HL-60 (cell line): ENCODE measurements around the gene HASPIN.

ENCODE experiments used
- DNase-seq, 2 experiments: peaks; one replicate each; pipeline ENCODE4 v3.0.0-alpha.2; 2010 to 2020; ENCODE audit warnings: low read depth in 1 of 2, low spot score in 1 of 2
- H3K27ac ChIP-seq: fragments of 250-450 bp; sonication (Bioruptor Pico); replicated peaks from 2 replicates; pipeline ENCODE4 v1.5.1; 2020; ENCODE audit warnings: mild to moderate bottlenecking, moderate library complexity
- H3K27me3 ChIP-seq: fragments of 250-450 bp; sonication (Bioruptor Pico); 2 replicates; pipeline ENCODE4 v1.5.1; 2021; ENCODE audit warnings: mild to moderate bottlenecking, moderate library complexity; ENCODE audit not compliant: insufficient read depth, poor library complexity, severe bottlenecking
- H3K4me3 ChIP-seq: replicated peaks from 2 replicates; pipeline ENCODE4 v1.5.1; 2011; ENCODE audit warnings: mild to moderate bottlenecking, control low read depth, low read length; ENCODE audit not compliant: insufficient read depth
- GABPA ChIP-seq: IDR thresholded peaks from 2 replicates; pipeline ENCODE4 v1.6.1; 2012; ENCODE audit warnings: low read depth
- POLR2AphosphoS5 ChIP-seq: IDR thresholded peaks from 2 replicates; pipeline ENCODE4 v1.6.1; 2012; ENCODE audit warnings: low read depth
- SPI1 ChIP-seq: IDR thresholded peaks from 2 replicates; pipeline ENCODE4 v1.6.1; 2012; ENCODE audit warnings: low read depth, mild to moderate bottlenecking, borderline replicate concordance
- TF ChIP-seq, protein P1 (sequence below): IDR thresholded peaks from 2 replicates; pipeline ENCODE4 v1.6.1; 2012; ENCODE audit warnings: low read depth; ENCODE audit not compliant: insufficient replicate concordance
- TF ChIP-seq, protein P2 (sequence below): IDR thresholded peaks from one replicate; pipeline ENCODE4 v1.5.1; 2011; ENCODE audit warnings: low read length, control low read depth, inconsistent platforms; ENCODE audit not compliant: insufficient read depth

HASPIN gene

DNA sequence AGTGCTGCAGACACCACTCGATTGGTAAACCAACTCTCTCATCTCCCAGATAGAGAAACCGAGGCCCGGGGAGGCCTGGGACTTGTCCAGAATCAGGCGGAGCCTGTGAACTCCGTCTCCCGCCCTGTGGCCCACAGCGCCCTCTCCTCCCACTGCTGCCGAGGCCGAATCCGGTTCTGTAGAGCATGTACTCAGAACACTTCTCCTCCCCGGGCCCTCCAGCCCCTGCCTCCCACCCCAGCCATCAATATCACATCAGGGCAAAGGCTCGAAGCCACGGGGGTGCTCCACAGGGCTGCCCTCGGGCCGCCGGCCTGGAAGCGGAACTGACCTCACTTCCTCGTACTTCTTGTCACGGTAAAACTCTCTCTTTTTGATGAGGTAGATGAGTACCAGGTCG, 42.1 kb upstream of the HASPIN start:
- no peak overlapping the region for H3K27ac ChIP-seq
- DNase-seq = peak in 1 of 2 experiments; percentile 8
- H3K27me3 ChIP-seq = no peaks in the 10 kb centered on the region
- TF ChIP-seq GABPA (no peak), SPI1 (no peak), POLR2AphosphoS5 (no peak)
- TF ChIP-seq, protein P1, sequence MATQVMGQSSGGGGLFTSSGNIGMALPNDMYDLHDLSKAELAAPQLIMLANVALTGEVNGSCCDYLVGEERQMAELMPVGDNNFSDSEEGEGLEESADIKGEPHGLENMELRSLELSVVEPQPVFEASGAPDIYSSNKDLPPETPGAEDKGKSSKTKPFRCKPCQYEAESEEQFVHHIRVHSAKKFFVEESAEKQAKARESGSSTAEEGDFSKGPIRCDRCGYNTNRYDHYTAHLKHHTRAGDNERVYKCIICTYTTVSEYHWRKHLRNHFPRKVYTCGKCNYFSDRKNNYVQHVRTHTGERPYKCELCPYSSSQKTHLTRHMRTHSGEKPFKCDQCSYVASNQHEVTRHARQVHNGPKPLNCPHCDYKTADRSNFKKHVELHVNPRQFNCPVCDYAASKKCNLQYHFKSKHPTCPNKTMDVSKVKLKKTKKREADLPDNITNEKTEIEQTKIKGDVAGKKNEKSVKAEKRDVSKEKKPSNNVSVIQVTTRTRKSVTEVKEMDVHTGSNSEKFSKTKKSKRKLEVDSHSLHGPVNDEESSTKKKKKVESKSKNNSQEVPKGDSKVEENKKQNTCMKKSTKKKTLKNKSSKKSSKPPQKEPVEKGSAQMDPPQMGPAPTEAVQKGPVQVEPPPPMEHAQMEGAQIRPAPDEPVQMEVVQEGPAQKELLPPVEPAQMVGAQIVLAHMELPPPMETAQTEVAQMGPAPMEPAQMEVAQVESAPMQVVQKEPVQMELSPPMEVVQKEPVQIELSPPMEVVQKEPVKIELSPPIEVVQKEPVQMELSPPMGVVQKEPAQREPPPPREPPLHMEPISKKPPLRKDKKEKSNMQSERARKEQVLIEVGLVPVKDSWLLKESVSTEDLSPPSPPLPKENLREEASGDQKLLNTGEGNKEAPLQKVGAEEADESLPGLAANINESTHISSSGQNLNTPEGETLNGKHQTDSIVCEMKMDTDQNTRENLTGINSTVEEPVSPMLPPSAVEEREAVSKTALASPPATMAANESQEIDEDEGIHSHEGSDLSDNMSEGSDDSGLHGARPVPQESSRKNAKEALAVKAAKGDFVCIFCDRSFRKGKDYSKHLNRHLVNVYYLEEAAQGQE = no peak
- TF ChIP-seq, protein P2, sequence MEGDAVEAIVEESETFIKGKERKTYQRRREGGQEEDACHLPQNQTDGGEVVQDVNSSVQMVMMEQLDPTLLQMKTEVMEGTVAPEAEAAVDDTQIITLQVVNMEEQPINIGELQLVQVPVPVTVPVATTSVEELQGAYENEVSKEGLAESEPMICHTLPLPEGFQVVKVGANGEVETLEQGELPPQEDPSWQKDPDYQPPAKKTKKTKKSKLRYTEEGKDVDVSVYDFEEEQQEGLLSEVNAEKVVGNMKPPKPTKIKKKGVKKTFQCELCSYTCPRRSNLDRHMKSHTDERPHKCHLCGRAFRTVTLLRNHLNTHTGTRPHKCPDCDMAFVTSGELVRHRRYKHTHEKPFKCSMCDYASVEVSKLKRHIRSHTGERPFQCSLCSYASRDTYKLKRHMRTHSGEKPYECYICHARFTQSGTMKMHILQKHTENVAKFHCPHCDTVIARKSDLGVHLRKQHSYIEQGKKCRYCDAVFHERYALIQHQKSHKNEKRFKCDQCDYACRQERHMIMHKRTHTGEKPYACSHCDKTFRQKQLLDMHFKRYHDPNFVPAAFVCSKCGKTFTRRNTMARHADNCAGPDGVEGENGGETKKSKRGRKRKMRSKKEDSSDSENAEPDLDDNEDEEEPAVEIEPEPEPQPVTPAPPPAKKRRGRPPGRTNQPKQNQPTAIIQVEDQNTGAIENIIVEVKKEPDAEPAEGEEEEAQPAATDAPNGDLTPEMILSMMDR = no peak
- no peak overlapping the region for H3K4me3 ChIP-seq

DNA sequence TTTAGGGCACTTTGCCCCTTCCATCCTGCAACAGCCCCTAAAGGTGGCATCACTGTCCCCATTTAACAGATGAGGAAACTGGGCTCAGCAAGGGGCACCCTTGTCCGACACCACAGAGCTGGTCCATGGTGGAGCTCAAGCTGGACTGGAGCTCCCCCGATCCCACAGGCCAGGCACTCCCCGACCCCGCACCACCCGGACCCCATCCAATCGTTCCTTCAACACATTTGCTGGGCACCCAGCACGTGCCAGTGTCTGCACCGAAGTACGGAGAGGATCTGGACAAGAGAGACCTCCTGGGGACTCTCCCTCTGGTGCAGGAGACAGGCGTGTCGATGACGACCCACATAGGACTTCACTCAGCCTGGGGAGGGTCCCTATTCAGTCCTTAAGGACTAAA, 41.7 kb upstream of the HASPIN start:
- no peak overlapping the region for H3K27ac ChIP-seq
- DNase-seq = no peak
- no peaks in the 10 kb centered on the region for H3K27me3 ChIP-seq
- no peak overlapping the region for H3K4me3 ChIP-seq
- TF ChIP-seq GABPA = no peak
- TF ChIP-seq, protein P1 = no peak
- no peak for TF ChIP-seq SPI1
- TF ChIP-seq, protein P2 = no peak
- TF ChIP-seq POLR2AphosphoS5 = no peak

DNA sequence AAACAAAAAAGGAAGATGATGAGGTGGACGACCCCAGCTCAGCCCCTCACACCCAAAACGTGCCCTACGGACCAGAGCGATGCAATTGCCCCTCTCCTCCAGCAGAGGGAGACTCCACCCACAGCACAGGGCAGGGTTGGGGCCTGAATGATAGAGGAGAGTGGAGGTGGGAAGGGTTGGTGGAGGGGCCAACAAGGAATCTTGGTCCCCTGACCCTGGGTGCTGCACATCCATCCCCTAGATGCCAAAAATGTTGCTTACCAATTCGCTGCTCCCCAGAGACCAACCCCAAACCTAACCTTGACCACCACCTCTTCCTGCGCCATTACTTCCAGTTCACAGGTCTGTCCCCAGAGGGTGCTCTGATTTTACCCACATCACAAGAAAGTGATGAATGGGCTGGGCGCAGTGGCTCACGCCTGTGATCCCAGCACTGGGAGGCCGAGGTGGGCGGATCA, 40.6 kb upstream of the HASPIN start:
- peak in 1 of 2 experiments; percentile 18 for DNase-seq
- Histone ChIP-seq H3K4me3 (no peak overlapping the region), H3K27ac (no peak overlapping the region), H3K27me3 (no peaks in the 10 kb centered on the region)
- TF ChIP-seq, protein P2 = peak; percentile 39
- TF ChIP-seq SPI1 (no peak), GABPA (no peak), POLR2AphosphoS5 (no peak)

DNA sequence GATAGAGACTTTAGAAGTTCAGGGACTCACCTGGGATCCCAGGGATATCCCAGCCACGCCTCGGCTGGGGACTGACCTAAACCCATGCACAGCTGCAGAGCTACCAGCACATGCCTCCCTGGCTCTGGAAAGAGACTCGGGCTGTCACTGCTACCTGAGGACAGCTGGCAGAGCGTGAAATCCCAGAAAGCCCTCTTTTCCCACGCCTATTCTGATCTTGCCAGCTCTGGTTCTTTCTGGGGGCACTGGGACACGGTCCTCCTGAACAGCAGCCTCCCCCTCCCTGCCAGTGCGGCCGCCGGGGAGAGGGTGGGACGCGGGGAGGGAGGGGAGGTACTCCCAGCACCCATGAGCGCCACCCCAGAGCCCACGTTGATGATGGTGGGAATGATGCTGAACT, 38.5 kb upstream of the HASPIN start:
- Histone ChIP-seq H3K27me3 (no peaks in the 10 kb centered on the region), H3K27ac (no peak overlapping the region), H3K4me3 (no peak overlapping the region)
- no peak for DNase-seq
- no peak for TF ChIP-seq POLR2AphosphoS5
- no peak for TF ChIP-seq SPI1
- TF ChIP-seq, protein P1 = no peak
- TF ChIP-seq, protein P2 = no peak
- TF ChIP-seq GABPA = no peak
